ENCODE measurements around the gene SLC22A8. TPM values are rescaled to one million over a fixed set of nuclear protein-coding genes. Genes with fewer than 3 reads are reported as not detected.

The SLC22A8 gene
- total RNA-seq, 1 experiment from 2014 or later, result not detected

GRCh38 chr11:63007920-63008319 lies 7.7 kb downstream of the SLC22A8 start:
- H3K9ac ChIP-seq (ENCODE audit: low read length), result no peak overlapping the region
- no TSS peak for BruUV-seq (replicated peaks)
- ATAC-seq (no peak), DNase-seq (no peak)
- H3K4me1 ChIP-seq (ENCODE audit: insufficient read depth, low read length), result no peaks in the 10 kb centered on the region
- H3K27ac ChIP-seq (ENCODE audit: low read length), result no peak overlapping the region
- ChIA-PET CTCF (no interaction called here), POLR2A (ENCODE audit: unreplicated experiment) (no interaction called here)
- H3K9me3 ChIP-seq (ENCODE audit: low read length), result no peaks in the 10 kb centered on the region
- no peaks in the 10 kb centered on the region for H3K79me2 ChIP-seq (ENCODE audit: low read length)
- H3K4me3 ChIP-seq (ENCODE audit: low read length), result no peak overlapping the region
- H3F3A ChIP-seq (ENCODE audit: low read length, unreplicated experiment), result no peaks in the 10 kb centered on the region
- no peaks in the 10 kb centered on the region for H4K20me1 ChIP-seq (ENCODE audit: low read length)
- intact Hi-C loops (cut with micrococcal nuclease), result no loop called here
- H3K9me2 ChIP-seq (replicated peaks; ENCODE audit: low read length), result no peaks in the 10 kb centered on the region
- no peak overlapping the region for H2AFZ ChIP-seq (ENCODE audit: low read length)
- TF ChIP-seq EZH2phosphoT487 (IDR thresholded peaks at IDR 0.05; ENCODE audit: borderline replicate concordance, low read length), result no peak
- no peak for TF ChIP-seq EZH2 (IDR thresholded peaks at IDR 0.05; ENCODE audit: low read length, unreplicated experiment)
- no peak for TF ChIP-seq CTCF (conservative IDR thresholded peaks at IDR 0.05; ENCODE audit: low read depth, low read length)
- H3K36me3 ChIP-seq (ENCODE audit: low read depth, low read length), result no peaks in the 10 kb centered on the region
- H3K27me3 ChIP-seq (ENCODE audit: low read length), result peaks cover 58% of the 10 kb centered on the region
- no peak overlapping the region for H3K4me2 ChIP-seq (ENCODE audit: low read length)

- Histone ChIP-seq H3K9me3 (ENCODE audit: low read length) (no peaks in the 10 kb centered on the region), H4K20me1 (ENCODE audit: low read length) (no peaks in the 10 kb centered on the region), H3K9me2 (replicated peaks; ENCODE audit: low read length) (no peaks in the 10 kb centered on the region), H3F3A (ENCODE audit: low read length, unreplicated experiment) (no peaks in the 10 kb centered on the region), H3K4me3 (ENCODE audit: low read length) (no peak overlapping the region), H3K79me2 (ENCODE audit: low read length) (no peaks in the 10 kb centered on the region), H3K4me1 (ENCODE audit: insufficient read depth, low read length) (no peaks in the 10 kb centered on the region), H3K27ac (ENCODE audit: low read length) (no peak overlapping the region), H3K27me3 (ENCODE audit: low read length) (peaks cover 42% of the 10 kb centered on the region), H2AFZ (ENCODE audit: low read length) (no peak overlapping the region), H3K36me3 (ENCODE audit: low read depth, low read length) (no peaks in the 10 kb centered on the region), H3K4me2 (ENCODE audit: low read length) (no peak overlapping the region), H3K9ac (ENCODE audit: low read length) (no peak overlapping the region)
- BruUV-seq (replicated peaks), result no TSS peak
- intact Hi-C loops (cut with micrococcal nuclease), result no loop called here
- DNase-seq, result no peak
- no peak for ATAC-seq
- CTCF ChIA-PET, result no interaction called here
- TF ChIP-seq EZH2 (IDR thresholded peaks at IDR 0.05; ENCODE audit: low read length, unreplicated experiment), result no peak
- TF ChIP-seq CTCF (conservative IDR thresholded peaks at IDR 0.05; ENCODE audit: low read depth, low read length), result no peak
- TF ChIP-seq EZH2phosphoT487 (IDR thresholded peaks at IDR 0.05; ENCODE audit: borderline replicate concordance, low read length), result no peak
- POLR2A ChIA-PET (ENCODE audit: unreplicated experiment), result no interaction called here
Observed at GRCh38 chr11:63001456-63001855, 14.2 kb downstream of the SLC22A8 start.

GRCh38 chr11:62999649-63000048 lies 16.0 kb downstream of the SLC22A8 start:
- H3K9ac ChIP-seq (ENCODE audit: low read length), result no peak overlapping the region
- CTCF ChIA-PET, result no interaction called here
- no peaks in the 10 kb centered on the region for H3K9me3 ChIP-seq (ENCODE audit: low read length)
- no peak for ATAC-seq
- H3K4me3 ChIP-seq (ENCODE audit: low read length), result no peak overlapping the region
- H3F3A ChIP-seq (ENCODE audit: low read length, unreplicated experiment), result no peaks in the 10 kb centered on the region
- H3K27me3 ChIP-seq (ENCODE audit: low read length), result peaks cover 36% of the 10 kb centered on the region
- peak; percentile 24 for DNase-seq
- H2AFZ ChIP-seq (ENCODE audit: low read length), result no peak overlapping the region
- intact Hi-C loops (cut with micrococcal nuclease), result no loop called here
- H3K36me3 ChIP-seq (ENCODE audit: low read depth, low read length), result no peaks in the 10 kb centered on the region
- no peaks in the 10 kb centered on the region for H3K79me2 ChIP-seq (ENCODE audit: low read length)
- TF ChIP-seq EZH2phosphoT487 (IDR thresholded peaks at IDR 0.05; ENCODE audit: borderline replicate concordance, low read length), result no peak
- no peak for TF ChIP-seq CTCF (conservative IDR thresholded peaks at IDR 0.05; ENCODE audit: low read depth, low read length)
- no peak for TF ChIP-seq EZH2 (IDR thresholded peaks at IDR 0.05; ENCODE audit: low read length, unreplicated experiment)
- no peaks in the 10 kb centered on the region for H3K9me2 ChIP-seq (replicated peaks; ENCODE audit: low read length)
- H3K4me1 ChIP-seq (ENCODE audit: insufficient read depth, low read length), result no peaks in the 10 kb centered on the region
- no peak overlapping the region for H3K4me2 ChIP-seq (ENCODE audit: low read length)
- no peaks in the 10 kb centered on the region for H4K20me1 ChIP-seq (ENCODE audit: low read length)
- POLR2A ChIA-PET (ENCODE audit: unreplicated experiment), result no interaction called here
- no peak overlapping the region for H3K27ac ChIP-seq (ENCODE audit: low read length)
- no TSS peak for BruUV-seq (replicated peaks)

Data from PC-3 (cell line).